OCI-LY3 (cell line): Measurements from ENCODE around the gene PALMD.

Experiments
- H2AFZ ChIP-seq: fragments of 200-600, 300-600 bp; shearing (Covaris generic); 2 replicates; pipeline ENCODE4 v1.6.0; 2014; ENCODE audit warnings: antibody characterized with exemption, low read depth, low read length
- H3K27ac ChIP-seq: fragments of 200-600, 300-600 bp; sonication (generic); 2 replicates; pipeline ENCODE4 v1.5.1; 2014; ENCODE audit warnings: mild to moderate bottlenecking, low read length, moderate library complexity, mixed read lengths
- H3K27me3 ChIP-seq: fragments of 200-600, 300-600 bp; sonication (generic); 2 replicates; pipeline ENCODE4 v1.6.1; 2014; ENCODE audit warnings: low read depth, low read length, mixed read lengths
- H3K36me3 ChIP-seq: fragments of 200-600, 300-600 bp; sonication (generic); replicated peaks from 2 replicates; pipeline ENCODE3; 2014; ENCODE audit warnings: low read depth, low read length, mixed read lengths
- H3K4me1 ChIP-seq: fragments of 300-600, 200-600 bp; sonication (generic); 2 replicates; pipeline ENCODE4 v1.6.1; 2014; ENCODE audit warnings: low read length, mixed read lengths
- H3K4me2 ChIP-seq: fragments of 200-600, 300-600 bp; sonication (generic); 2 replicates; pipeline ENCODE4 v1.6.1; 2014; ENCODE audit warnings: low read length, mixed read lengths
- H3K4me3 ChIP-seq: fragments of 300-600, 200-600 bp; sonication (generic); 2 replicates; pipeline ENCODE4 v1.5.1; 2014; ENCODE audit warnings: antibody characterized with exemption, mild to moderate bottlenecking, low read length, moderate library complexity
- H3K79me2 ChIP-seq: fragments of 300-600, 200-600 bp; shearing (Covaris generic); 2 replicates; pipeline ENCODE4 v1.6.1; 2014; ENCODE audit warnings: mild to moderate bottlenecking, low read length, mixed read lengths
- H3K9ac ChIP-seq: fragments of 300-600, 200-600 bp; shearing (Covaris generic); 2 replicates; pipeline ENCODE4 v1.6.0; 2014; ENCODE audit warnings: mild to moderate bottlenecking, low read length, moderate library complexity
- H3K9me3 ChIP-seq: fragments of 200-600, 300-600 bp; shearing (Covaris generic); 2 replicates; pipeline ENCODE4 v1.6.1; 2014; ENCODE audit warnings: low read length, mixed read lengths; ENCODE audit not compliant: insufficient read depth
- H4K20me1 ChIP-seq: fragments of 200-600, 300-600 bp; sonication (generic); 2 replicates; pipeline ENCODE4 v1.6.1; 2016; ENCODE audit warnings: low read length, mixed read lengths; ENCODE audit not compliant: insufficient read depth
- CTCF ChIP-seq: fragments of 200-600, 300-600 bp; sonication (generic); IDR thresholded peaks from 2 replicates; pipeline ENCODE4 v1.5.1; 2014; ENCODE audit warnings: antibody characterized with exemption, low read length, low read depth
- EZH2phosphoT487 ChIP-seq: fragments of 200-600 bp; shearing (Covaris generic); IDR thresholded peaks from 2 replicates; pipeline ENCODE4 v1.6.1; 2018; ENCODE audit warnings: antibody characterized with exemption, mixed run types, low read depth

The PALMD gene

DNA sequence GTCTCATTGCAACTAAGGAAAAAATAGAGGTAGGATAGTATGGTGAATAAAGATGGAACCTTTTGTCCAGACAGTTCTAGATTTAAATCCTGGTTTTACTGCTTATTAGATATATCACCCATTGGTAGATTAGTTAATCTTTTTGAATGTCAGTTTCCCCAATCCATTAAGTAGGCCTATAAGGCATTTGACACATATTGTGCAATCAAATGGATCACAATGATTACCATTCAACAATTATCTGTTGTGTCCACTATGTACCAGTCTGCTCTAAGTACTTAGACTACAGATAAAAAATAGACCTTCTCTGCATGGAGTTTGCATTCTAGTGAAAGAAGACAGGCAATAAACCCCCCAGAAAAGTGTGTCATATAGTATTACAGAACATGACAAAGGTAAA, 6.0 kb upstream of the PALMD start:
- no peak overlapping the region for H3K9ac ChIP-seq
- H3K9me3 ChIP-seq: no peaks in the 10 kb centered on the region
- no peaks in the 10 kb centered on the region for H3K4me1 ChIP-seq
- no peak overlapping the region for H3K27ac ChIP-seq
- H3K36me3 ChIP-seq: no peaks in the 10 kb centered on the region
- no peaks in the 10 kb centered on the region for H4K20me1 ChIP-seq
- TF ChIP-seq CTCF: no peak
- TF ChIP-seq EZH2phosphoT487: no peak
- no peak overlapping the region for H2AFZ ChIP-seq
- no peak overlapping the region for H3K4me2 ChIP-seq
- no peaks in the 10 kb centered on the region for H3K79me2 ChIP-seq
- H3K4me3 ChIP-seq: no peak overlapping the region
- H3K27me3 ChIP-seq: no peaks in the 10 kb centered on the region

DNA sequence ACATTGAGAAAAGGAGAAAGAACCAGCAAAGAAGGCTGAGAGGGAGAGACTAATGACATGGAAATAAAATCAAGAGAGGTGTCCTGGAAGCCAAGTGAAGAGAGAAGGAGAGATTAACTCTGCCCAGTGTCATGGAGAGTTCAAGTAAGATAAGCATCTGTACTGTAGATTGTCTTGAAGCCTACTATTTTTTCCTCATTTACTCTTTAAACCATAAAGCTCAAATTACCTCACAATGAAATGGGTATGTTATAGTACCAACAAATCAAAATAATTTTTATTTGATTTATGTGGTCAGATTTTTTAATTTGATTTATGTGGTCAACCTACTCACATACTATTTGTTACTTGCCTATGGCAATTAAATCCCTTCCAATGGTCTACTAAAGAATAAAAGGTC, 5.2 kb upstream of the PALMD start:
- H3K4me2 ChIP-seq: no peak overlapping the region
- no peak overlapping the region for H2AFZ ChIP-seq
- H3K9ac ChIP-seq: no peak overlapping the region
- no peak overlapping the region for H3K27ac ChIP-seq
- H3K4me1 ChIP-seq: no peaks in the 10 kb centered on the region
- no peak overlapping the region for H3K4me3 ChIP-seq
- H3K27me3 ChIP-seq: no peaks in the 10 kb centered on the region
- H3K79me2 ChIP-seq: no peaks in the 10 kb centered on the region
- H4K20me1 ChIP-seq: no peaks in the 10 kb centered on the region
- TF ChIP-seq EZH2phosphoT487 (no peak), CTCF (no peak)
- H3K9me3 ChIP-seq: no peaks in the 10 kb centered on the region
- no peaks in the 10 kb centered on the region for H3K36me3 ChIP-seq

DNA sequence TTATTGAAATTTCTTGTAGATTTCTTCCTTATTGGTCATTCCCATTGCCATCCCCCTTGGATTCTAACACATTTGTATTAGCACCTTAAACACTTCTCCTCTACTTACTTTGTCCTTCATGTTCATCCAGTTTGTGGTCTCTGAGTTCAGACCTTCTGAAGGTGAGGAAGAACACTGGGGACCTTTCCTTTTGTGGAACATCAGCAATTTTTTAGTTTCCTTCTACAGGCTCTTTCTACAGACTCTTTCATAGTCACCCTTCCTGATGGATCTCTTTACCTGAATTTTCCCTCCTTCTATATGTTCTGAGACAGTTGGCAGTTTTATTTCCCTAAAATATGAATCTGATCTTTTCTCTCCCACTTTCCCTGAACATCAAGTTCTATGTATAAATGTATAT, 4.4 kb upstream of the PALMD start:
- Histone ChIP-seq H3K9ac (no peak overlapping the region), H3K4me3 (no peak overlapping the region), H3K27ac (no peak overlapping the region), H3K4me1 (no peaks in the 10 kb centered on the region), H3K36me3 (no peaks in the 10 kb centered on the region), H3K79me2 (no peaks in the 10 kb centered on the region), H3K4me2 (no peak overlapping the region), H2AFZ (no peak overlapping the region), H3K9me3 (no peaks in the 10 kb centered on the region), H4K20me1 (no peaks in the 10 kb centered on the region), H3K27me3 (no peaks in the 10 kb centered on the region)
- TF ChIP-seq CTCF (no peak), EZH2phosphoT487 (no peak)

DNA sequence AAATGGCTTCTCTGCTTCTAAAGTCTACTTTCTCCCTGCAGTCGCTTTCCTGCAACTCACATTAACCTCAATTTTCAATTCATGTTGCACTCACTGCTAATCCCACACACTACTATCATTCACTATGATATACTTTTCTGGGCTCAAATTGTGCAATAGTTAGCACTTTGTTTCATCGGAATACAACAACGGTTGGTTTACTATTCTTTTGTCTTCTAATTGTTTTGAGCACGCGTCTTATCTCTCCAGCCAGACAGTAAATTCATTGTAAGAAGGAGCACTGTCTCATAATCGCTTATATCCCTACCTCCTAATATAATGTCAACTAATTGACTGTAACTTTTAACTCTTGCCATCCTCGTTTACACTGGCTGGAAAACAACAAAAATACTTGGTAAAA, 3.9 kb upstream of the PALMD start:
- H3K4me1 ChIP-seq: no peaks in the 10 kb centered on the region
- TF ChIP-seq EZH2phosphoT487 (no peak), CTCF (no peak)
- H4K20me1 ChIP-seq: no peaks in the 10 kb centered on the region

More for the DNA sequence above, 3.9 kb upstream of the PALMD start:
- Histone ChIP-seq H3K79me2 (no peaks in the 10 kb centered on the region), H3K4me3 (no peak overlapping the region), H3K9ac (no peak overlapping the region), H3K9me3 (no peaks in the 10 kb centered on the region), H3K27me3 (no peaks in the 10 kb centered on the region), H3K27ac (no peak overlapping the region), H3K4me2 (no peak overlapping the region), H2AFZ (no peak overlapping the region), H3K36me3 (no peaks in the 10 kb centered on the region)
